RKO (cell line): Measurements from ENCODE around the gene C2orf66.
A peak's percentile ranks its signal among the peaks of the same experiment; 100 is the strongest.

Experiments
- DNase-seq: peaks from one replicate; pipeline ENCODE4 v3.0.0-alpha.2; 2016; ENCODE audit warnings: low spot score

C2orf66 gene

GRCh38 chr2:196759378-196759706 is 49.8 kb downstream of the C2orf66 start:
- DNase-seq: no peak

- DNase-seq: peak; percentile 50
Observed at GRCh38 chr2:196758474-196759377, 50.4 kb downstream of the C2orf66 start.
